Renal cortical epithelial cell (primary cell): ENCODE measurements around the gene PON2. TPM values are rescaled to one million over a fixed set of nuclear protein-coding genes. Genes with fewer than 3 reads are reported as not detected.
"Not testable (repeated sequence)": the region's sequence is repeated elsewhere in the genome, so short reads cannot be mapped to it uniquely, and the experiment has no call there.

ENCODE experiments used
- DNase-seq: peaks from one replicate; pipeline ENCODE4 v3.0.0-alpha.2; 2011; ENCODE audit warnings: low read depth
- total RNA-seq: library from RNA; depleted of rRNA; stranded (reverse); fragments of >200 nt; gene quantifications from 2 replicates; pipeline ENCODE4 v1.2.3, GENCODE V29; 2014

Gene PON2
- 172 and 250 TPM in 2 replicates for total RNA-seq

DNA sequence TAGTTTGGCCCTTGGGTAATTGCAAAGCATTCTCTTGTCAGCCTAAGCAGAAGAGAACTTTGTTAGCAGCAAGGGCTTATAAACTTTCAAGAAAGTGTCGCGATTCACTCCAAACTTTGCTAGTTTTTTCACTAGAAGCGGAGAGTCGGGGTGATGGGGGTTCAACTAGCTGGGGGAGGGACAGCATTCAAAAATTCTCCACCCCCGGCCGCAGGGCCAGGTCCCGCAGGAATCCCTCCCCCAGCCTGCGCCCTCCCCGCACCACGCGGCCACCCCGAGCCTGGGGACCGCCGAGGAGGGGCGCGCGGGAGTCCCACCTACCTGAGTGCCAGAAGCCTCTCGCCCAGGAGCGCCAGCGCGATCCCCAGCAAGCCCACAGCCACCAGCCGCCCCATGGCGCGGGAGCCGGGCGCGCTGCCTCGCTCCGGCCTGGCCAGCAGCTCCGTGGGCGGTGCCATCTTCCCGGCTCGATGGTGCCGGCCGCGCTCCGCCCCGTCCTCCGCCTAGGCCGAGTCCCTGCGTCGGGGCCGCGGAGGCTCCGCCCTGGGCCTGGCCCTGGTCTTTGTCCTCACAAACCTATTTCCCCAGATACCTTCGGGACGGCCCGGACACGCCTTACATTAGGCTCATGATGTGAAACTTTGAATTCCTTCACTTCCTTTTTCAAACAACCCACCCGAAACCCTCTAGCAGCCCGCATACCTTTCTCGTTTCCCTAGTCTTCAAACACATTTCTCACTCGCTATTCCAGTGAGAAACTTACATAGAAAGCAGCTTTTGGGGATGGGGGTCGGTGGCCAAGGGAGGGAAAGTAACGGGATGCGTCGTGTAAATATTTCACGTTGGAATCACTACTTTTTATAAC lies at the start of gene PON2:
TSS of gene PON2 (minus strand) at position 472 of the 865 bp plus-strand sequence. CDS start at position 395, 77 bp downstream.
- DNase-seq, result peak; percentile 69

DNA sequence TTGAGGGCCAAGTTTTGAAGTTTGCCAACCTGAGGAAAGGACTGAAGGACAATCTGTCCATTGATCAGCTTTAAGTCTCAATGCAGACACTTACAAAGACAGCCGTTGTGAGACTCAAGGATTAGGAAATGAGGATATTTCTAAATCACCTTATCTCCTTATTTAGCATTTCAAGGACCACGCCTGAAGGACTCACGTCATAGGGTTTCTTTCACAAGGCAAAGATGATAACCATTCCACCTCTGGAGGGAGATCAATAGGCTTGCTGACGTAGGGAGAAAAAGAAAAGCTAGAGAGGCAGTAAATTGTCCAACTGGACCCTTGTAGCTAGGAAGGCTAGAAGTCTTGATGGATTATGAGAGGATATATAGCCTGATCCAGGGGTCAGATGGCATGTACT lies 47.6 kb upstream of the PON2 start:
- no peak for DNase-seq

- DNase-seq, result no peak
Observed at GRCh38 chr7:95481271-95482165, 46.7 kb upstream of the PON2 start.

- DNase-seq, result no peak
Observed at GRCh38 chr7:95479992-95480624, 45.3 kb upstream of the PON2 start.

- peak; percentile 65 for DNase-seq
Observed at GRCh38 chr7:95478272-95479037, 43.6 kb upstream of the PON2 start.

DNA sequence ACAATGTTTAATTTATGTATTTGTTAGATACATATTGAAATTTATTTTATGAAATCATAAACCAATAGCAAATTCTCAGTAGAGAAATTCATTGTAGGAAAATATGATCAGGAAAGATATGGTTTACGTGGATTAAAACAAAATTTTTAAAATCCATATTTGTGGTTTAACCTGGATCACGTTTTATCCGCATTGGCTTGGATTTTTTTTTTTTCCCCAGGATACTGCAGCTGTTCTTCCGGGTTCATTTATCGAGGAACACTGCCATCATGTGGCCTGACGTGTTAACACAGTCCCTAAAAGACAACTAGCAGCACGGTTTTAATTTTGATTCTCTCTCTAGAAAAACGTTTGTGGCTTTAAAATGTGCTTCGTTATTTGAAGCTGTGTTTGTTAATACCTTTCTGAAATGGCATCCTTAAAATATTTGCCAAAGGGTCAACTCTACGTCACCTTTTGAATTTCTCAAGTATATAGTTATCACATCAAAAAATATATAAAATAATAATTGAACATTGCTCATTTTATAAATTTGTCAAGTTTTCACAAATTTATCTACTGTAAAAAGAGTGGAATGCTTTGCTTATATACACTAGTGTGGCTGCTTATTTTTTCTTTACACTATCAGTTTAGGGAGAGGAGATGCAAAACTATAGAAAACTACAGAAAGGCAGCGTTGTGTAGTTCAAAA lies 42.2 kb upstream of the PON2 start:
- DNase-seq, result peak; percentile 71

GRCh38 chr7:95476072-95476847 lies 41.4 kb upstream of the PON2 start:
- peak; percentile 6 for DNase-seq

DNA sequence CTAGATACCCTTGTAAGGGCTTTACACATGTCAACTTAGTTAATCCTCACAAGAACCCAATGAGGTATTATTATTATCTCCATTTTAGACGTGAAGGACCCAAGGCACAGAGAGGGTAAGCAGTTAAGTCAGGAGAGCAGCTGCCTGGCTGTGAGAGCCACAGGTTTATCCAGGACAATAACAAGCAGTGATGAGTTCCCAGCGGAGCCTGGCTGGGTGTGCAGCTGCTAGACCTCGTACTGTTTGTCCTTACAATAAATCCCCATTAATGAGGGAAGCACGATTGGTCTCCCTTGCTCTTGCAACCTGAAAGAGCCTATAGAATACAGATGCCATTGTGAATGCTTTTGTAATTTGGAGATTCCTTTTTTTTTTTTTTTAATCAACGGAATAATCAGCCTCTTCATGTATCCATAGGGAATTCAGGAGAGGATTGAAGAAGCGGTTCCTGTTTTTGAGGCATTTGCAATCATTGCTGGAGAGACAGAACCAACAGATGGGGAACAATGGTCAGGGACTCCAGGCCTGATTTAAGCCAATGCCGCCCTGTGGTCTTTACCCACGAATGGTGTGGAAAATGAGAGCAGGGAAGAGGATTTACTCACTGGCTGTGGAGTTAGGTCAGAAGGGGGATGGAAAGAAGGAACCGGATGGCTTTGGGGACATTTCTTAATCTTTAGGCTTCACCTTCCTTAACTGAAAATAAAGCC lies 38.6 kb upstream of the PON2 start:
- no peak for DNase-seq

GRCh38 chr7:95472581-95473161 lies 37.8 kb upstream of the PON2 start:
- DNase-seq, result peak; percentile 81

GRCh38 chr7:95471071-95471470 lies 36.2 kb upstream of the PON2 start:
- DNase-seq, result no peak

GRCh38 chr7:95470452-95470851 lies 35.6 kb upstream of the PON2 start:
- peak; percentile 76 for DNase-seq

DNA sequence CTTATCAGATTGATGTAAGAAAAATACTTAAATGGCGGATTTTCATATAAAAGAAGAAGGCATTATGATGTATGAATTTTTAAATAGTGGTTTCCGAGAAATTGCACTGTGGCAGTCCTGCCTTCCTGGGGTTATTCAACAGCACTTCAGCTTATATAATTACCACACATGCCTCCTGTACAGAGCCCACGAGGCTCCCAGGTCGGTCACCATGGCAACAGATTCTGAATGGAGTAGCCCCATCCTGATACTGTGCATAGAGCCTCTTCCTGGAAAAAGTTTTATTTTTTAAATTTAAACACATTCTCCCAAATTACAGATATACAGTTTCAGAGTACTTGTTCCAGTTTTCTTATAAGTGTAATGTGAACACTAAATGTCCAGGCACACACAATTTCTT lies 35.0 kb upstream of the PON2 start:
- DNase-seq, result no peak

DNA sequence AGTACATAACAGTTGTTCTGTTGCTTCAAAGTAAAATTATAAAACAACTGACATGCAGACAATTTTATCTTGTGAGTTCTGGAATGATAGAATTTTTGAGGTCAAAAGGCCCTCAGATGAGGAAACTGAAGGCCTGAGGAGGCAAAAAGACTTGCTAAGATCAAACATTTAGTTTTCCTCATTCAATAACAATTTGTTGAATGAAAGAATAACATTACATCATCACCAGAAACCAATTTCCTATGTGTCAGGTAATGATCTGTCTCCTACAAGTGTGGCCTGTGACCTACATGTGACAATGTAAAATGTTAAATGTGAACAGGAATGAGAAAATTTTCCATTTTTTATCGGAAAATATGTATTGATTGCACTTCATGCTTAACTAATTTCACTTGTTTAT lies 34.4 kb upstream of the PON2 start:
- DNase-seq, result peak; percentile 36

DNA sequence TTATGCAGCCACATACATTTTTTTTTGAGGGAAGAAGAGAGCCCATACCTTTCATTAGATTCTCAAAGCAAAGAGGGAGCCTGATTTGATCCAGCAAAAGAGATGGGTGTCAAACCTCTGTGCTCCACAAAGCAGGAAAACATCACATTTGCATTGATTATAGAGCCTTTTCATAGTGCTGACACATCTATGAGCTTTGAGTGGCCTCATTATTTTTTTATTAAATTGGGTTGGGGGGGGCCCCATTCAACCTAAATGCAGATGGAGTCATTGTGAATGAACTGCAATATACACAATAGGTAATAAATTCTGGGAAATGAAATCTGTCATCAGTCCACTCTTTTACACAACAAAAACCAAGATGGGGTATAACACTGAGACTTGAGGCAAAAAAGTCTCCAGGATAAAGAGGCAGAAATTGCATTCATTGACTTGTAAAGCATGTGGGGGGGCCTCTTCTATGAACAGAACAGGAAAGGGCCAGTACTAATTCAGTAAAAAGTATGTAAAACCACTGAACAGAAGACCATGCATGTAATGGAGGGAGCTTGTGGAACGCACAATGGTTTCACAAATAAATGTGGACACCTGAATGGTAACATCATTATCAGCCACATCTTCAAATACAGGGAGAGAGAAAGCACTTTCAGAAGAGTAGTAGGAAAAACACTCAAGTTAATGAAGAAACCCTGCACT lies 33.2 kb upstream of the PON2 start:
- no peak for DNase-seq

- not testable (repeated sequence) for DNase-seq
Observed at GRCh38 chr7:95460653-95461052, 25.8 kb upstream of the PON2 start.

DNA sequence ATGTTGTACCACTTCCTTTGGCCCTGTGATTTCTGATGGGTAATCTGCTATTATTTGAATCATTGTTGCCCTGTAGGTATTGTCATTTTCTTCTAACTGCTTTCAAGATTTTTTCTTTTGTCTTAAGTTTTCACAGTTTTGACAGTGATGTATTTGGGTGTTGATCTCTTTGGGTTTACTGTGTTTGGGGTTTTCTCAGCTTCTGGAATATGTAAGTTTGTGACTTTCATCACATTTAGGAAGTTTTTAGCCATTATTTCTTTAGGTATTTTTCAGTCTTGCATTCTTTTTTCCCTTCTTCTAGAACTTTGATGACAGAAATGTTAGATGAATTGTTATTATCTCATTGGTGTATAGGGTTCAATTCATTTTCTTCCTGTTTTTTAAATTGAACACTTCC lies 23.1 kb upstream of the PON2 start:
- DNase-seq, result no peak

DNA sequence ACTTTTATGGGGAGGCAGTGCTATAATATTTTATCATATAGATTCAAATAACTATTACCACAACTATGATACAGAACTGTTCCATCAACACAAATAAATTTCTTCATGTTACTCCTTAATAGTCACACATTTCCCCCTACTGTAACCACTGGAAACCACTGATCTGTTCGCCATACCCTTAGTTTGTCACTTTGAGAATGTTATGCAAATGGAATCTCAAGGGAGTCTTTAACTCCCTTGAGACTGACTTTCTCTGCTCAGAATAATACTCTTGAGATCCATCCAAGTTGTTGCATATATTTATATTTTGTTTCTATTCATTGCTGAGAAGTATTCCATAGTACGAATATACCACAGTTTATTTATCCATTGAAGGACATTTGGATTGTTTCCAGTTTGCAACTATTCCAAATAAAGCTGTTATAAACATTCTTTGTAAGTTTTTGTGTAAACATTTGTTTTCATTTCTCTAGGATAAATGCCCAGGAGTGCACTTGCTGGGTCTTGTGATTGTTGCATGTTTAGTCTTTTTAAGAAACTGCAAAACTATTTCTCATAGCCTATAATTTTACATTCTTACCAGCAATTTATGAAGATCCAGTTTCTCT lies 19.7 kb upstream of the PON2 start:
- DNase-seq, result no peak

DNA sequence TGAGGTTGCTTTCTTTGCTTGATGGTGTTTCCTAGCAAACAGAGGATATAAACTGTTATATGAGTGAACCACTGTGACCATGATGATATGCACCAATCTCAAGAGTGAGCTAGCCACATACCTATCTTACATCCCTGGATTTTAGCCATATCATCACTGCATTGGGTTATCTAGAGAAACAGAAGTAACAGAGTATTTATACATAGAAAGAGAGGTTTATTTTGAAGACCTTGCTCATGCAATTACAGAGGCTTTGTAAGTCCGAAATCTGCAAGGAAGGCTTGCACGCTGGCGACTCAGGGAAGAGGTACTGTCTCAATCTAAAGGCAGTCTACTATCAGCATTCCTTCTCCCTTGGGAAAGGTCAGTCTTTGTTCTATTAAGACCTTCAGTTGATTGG lies 11.8 kb upstream of the PON2 start:
- no peak for DNase-seq
